ENCODE data around the gene EPHA2.

DNA sequence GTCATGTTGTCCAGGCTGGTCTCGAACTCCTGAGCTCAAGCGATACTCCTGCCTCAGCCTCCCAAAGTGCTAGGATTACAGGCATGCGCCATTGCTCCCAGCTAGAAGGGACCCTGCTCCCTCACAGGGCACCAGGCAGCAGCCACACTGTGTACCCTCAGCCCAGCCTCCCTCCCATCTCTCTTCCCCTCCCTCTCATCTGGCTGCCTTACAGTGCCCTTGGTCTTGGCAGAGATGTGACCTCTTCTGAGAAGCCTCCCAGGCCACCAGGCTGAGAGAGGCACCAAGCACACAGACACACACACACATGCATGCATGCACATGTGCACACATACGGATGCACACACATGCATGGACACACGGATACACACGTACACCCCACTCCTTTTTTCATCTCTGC lies 25.0 kb downstream of the EPHA2 start:
- TF ChIP-seq TOX (CRISPR knock-in tag; IDR thresholded peaks at IDR 0.05; ENCODE audit: borderline replicate concordance) (no peak), CSDC2 (CRISPR knock-in tag; IDR thresholded peaks at IDR 0.05) (no peak), ISL1 (CRISPR knock-in tag; IDR thresholded peaks at IDR 0.05) (no peak), GLIS3 (CRISPR knock-in tag; IDR thresholded peaks at IDR 0.05) (no peak), ZNF565 (CRISPR knock-in tag; conservative IDR thresholded peaks at IDR 0.05; ENCODE audit: low read depth) (no peak), ZC3H10 (CRISPR knock-in tag; IDR thresholded peaks at IDR 0.05) (no peak), PPARA (CRISPR knock-in tag; IDR thresholded peaks at IDR 0.05; ENCODE audit: borderline replicate concordance) (no peak), ZFP30 (CRISPR knock-in tag; IDR thresholded peaks at IDR 0.05) (no peak), BACH2 (CRISPR knock-in tag; IDR thresholded peaks at IDR 0.05; ENCODE audit: borderline replicate concordance) (no peak), RARB (CRISPR knock-in tag; IDR thresholded peaks at IDR 0.05) (no peak), ZNF70 (CRISPR knock-in tag; IDR thresholded peaks at IDR 0.05) (no peak), ARNTL (CRISPR knock-in tag; IDR thresholded peaks at IDR 0.05; ENCODE audit: borderline replicate concordance, low read depth) (no peak)
- TF ChIP-seq, protein P1, sequence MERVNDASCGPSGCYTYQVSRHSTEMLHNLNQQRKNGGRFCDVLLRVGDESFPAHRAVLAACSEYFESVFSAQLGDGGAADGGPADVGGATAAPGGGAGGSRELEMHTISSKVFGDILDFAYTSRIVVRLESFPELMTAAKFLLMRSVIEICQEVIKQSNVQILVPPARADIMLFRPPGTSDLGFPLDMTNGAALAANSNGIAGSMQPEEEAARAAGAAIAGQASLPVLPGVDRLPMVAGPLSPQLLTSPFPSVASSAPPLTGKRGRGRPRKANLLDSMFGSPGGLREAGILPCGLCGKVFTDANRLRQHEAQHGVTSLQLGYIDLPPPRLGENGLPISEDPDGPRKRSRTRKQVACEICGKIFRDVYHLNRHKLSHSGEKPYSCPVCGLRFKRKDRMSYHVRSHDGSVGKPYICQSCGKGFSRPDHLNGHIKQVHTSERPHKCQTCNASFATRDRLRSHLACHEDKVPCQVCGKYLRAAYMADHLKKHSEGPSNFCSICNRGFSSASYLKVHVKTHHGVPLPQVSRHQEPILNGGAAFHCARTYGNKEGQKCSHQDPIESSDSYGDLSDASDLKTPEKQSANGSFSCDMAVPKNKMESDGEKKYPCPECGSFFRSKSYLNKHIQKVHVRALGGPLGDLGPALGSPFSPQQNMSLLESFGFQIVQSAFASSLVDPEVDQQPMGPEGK (CRISPR knock-in tag; IDR thresholded peaks at IDR 0.05; ENCODE audit: borderline replicate concordance) = no peak
- TF ChIP-seq, protein P2, sequence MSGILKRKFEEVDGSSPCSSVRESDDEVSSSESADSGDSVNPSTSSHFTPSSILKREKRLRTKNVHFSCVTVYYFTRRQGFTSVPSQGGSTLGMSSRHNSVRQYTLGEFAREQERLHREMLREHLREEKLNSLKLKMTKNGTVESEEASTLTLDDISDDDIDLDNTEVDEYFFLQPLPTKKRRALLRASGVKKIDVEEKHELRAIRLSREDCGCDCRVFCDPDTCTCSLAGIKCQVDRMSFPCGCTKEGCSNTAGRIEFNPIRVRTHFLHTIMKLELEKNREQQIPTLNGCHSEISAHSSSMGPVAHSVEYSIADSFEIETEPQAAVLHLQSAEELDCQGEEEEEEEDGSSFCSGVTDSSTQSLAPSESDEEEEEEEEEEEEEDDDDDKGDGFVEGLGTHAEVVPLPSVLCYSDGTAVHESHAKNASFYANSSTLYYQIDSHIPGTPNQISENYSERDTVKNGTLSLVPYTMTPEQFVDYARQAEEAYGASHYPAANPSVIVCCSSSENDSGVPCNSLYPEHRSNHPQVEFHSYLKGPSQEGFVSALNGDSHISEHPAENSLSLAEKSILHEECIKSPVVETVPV (CRISPR knock-in tag; IDR thresholded peaks at IDR 0.05) = no peak

Measured in SK-N-SH treated with all-trans-retinoic acid at 6 μM for 48 hours (cell line).